Measurements from ENCODE around the gene GDNF.

- TF ChIP-seq POLR2A (IDR thresholded peaks at IDR 0.05): no peak
- no peak for TF ChIP-seq CTCF (IDR thresholded peaks at IDR 0.05)
Observed at GRCh38 chr5:37876943-37877342, 37.1 kb upstream of the GDNF start.

Measured in tibial nerve (tissue), 3 donors.